B cell (primary cell): ENCODE data around the gene KIF21B. TPM values are rescaled to one million over a fixed set of nuclear protein-coding genes. Genes with fewer than 3 reads are reported as not detected.

ENCODE experiments used
- ATAC-seq: fragments of 200-7000 bp; cut with Tn5 transposase; one replicate; pipeline ENCODE4 v1.10.0; 2021; ENCODE audit warnings: low read depth, mild to moderate bottlenecking, moderate number of reproducible peaks, moderate library complexity
- CTCF ChIA-PET: fragments of 350-600 bp; sonication (Branson Sonifier 250); formaldehyde crosslinking; loops from one replicate; lab custom pipeline; 2021; ENCODE audit warnings: antibody characterized with exemption, inconsistent platforms; lab: Charles Lee
- POLR2A ChIA-PET: fragments of 350-600 bp; sonication (Branson Sonifier 250); formaldehyde crosslinking; loops from one replicate; lab custom pipeline; 2021; ENCODE audit warnings: antibody characterized with exemption; lab: Charles Lee
- DNase-seq: peaks from one replicate; pipeline ENCODE4 v3.0.0; 2013
- H2AFZ ChIP-seq: 2 replicates; pipeline ENCODE4 v1.6.1; 2012; ENCODE audit warnings: mild to moderate bottlenecking, low read depth, low read length; ENCODE audit not compliant: insufficient read depth, poor library complexity, severe bottlenecking
- H3K27ac ChIP-seq, 2 donors: 1 replicate in 1 of 2; 2 replicates in 1 of 2; pipeline ENCODE4 v1.5.1; 2012 to 2013; ENCODE audit warnings: low read length in 2 of 2, mild to moderate bottlenecking in 2 of 2, moderate library complexity in 1 of 2
- H3K27me3 ChIP-seq, 4 experiments: fragments of 200-600 bp in 1 of 4; sonication (generic) in 1 of 4; replicated peaks in 1 of 4; 1 replicate in 2 of 4; 2 replicates in 2 of 4; pipeline versions ENCODE4 v1.6.1 to v1.7.0; 2013 to 2016; ENCODE audit warnings: low read length in 3 of 4, mild to moderate bottlenecking in 2 of 4, mixed read lengths in 1 of 4, moderate library complexity in 1 of 4; ENCODE audit not compliant: insufficient read depth in 4 of 4, control insufficient read depth in 3 of 4; ENCODE audit errors: control extremely low read depth in 1 of 4
- H3K36me3 ChIP-seq, 2 experiments: replicated peaks in 1 of 2; 1 replicate in 1 of 2; 2 replicates in 1 of 2; pipeline versions ENCODE4 v1.6.1 to v1.7.1; 2013; ENCODE audit warnings: low read length in 1 of 2; ENCODE audit not compliant: insufficient read depth in 2 of 2, control insufficient read depth in 1 of 2; ENCODE audit errors: control extremely low read depth in 1 of 2, extremely low read depth in 1 of 2
- H3K4me1 ChIP-seq, 2 donors: fragments of 200-600 bp in 1 of 2; sonication (generic) in 1 of 2; 1 replicate in 1 of 2; 2 replicates in 1 of 2; pipeline versions ENCODE4 v1.5.1 to v1.6.1; 2013 to 2017; ENCODE audit warnings: low read length in 2 of 2; ENCODE audit not compliant: control insufficient read depth in 2 of 2, insufficient read depth in 2 of 2
- H3K4me2 ChIP-seq: replicated peaks from 2 replicates; pipeline ENCODE3; 2012; ENCODE audit warnings: mild to moderate bottlenecking, low read depth, low read length; ENCODE audit not compliant: poor library complexity, severe bottlenecking
- H3K4me3 ChIP-seq, 5 experiments: fragments of 200-600 bp in 1 of 5; sonication (generic) in 1 of 5; 1 replicate in 3 of 5; 2 replicates in 2 of 5; pipeline versions ENCODE4 v1.5.1 to v1.7.0; 2011 to 2016; ENCODE audit warnings: low read length in 4 of 5, mild to moderate bottlenecking in 4 of 5, low read depth in 2 of 5, control low read depth in 1 of 5, moderate library complexity in 1 of 5; ENCODE audit not compliant: insufficient read depth in 1 of 5; ENCODE audit errors: control extremely low read depth in 1 of 5, extremely low read depth in 1 of 5
- H3K79me2 ChIP-seq: fragments of 200-600 bp; sonication (generic); one replicate; pipeline ENCODE4 v1.6.0; 2016; ENCODE audit warnings: low read length; ENCODE audit not compliant: control insufficient read depth, insufficient read depth
- H3K9ac ChIP-seq: fragments of 200-600 bp; sonication (generic); 2 replicates; pipeline ENCODE4 v1.6.1; 2017; ENCODE audit warnings: mild to moderate bottlenecking, low read length, moderate library complexity
- H3K9me3 ChIP-seq, 3 donors: one replicate each; pipeline versions ENCODE4 v1.6.1 to v1.7.1; 2013; ENCODE audit warnings: low read length in 2 of 3; ENCODE audit not compliant: control insufficient read depth in 2 of 3, insufficient read depth in 1 of 3; ENCODE audit errors: control extremely low read depth in 1 of 3
- H4K20me1 ChIP-seq: 2 replicates; pipeline ENCODE4 v1.6.0; 2012; ENCODE audit warnings: mild to moderate bottlenecking, low read length; ENCODE audit not compliant: insufficient read depth, control insufficient read depth, poor library complexity, severe bottlenecking
- H3K27ac Mint-ChIP-seq: one replicate; pipeline ENCODE4 v1.8.0; 2021; ENCODE audit warnings: mixed read lengths
- H3K27me3 Mint-ChIP-seq: one replicate; pipeline ENCODE4 v1.8.0; 2021; ENCODE audit warnings: mixed read lengths
- H3K4me1 Mint-ChIP-seq: one replicate; pipeline ENCODE4 v1.8.0; 2021; ENCODE audit warnings: mixed read lengths
- H3K4me3 Mint-ChIP-seq: one replicate; pipeline ENCODE4 v1.8.0; 2021; ENCODE audit warnings: mixed read lengths
- H3K9me3 Mint-ChIP-seq: one replicate; pipeline ENCODE4 v1.8.0; 2022; ENCODE audit warnings: mixed read lengths; ENCODE audit not compliant: insufficient read depth
- CTCF ChIP-seq: fragments of 200-600 bp; IDR thresholded peaks from one replicate; pipeline ENCODE4 v1.8.0; 2022; ENCODE audit warnings: antibody characterized with exemption, mild to moderate bottlenecking
- EZH2 ChIP-seq: IDR thresholded peaks from 2 replicates; pipeline ENCODE4 v1.6.1; 2012; ENCODE audit warnings: borderline replicate concordance, low read depth, mild to moderate bottlenecking, moderate library complexity, low read length; ENCODE audit not compliant: insufficient read depth, poor library complexity, severe bottlenecking
- WGBS: methylation state at CpG from one replicate; pipeline ENCODE4 v1.1.5; 2013; ENCODE audit warnings: missing lambda C conversion rate; ENCODE audit not compliant: insufficient coverage; 5-methylcytosine and 5-hydroxymethylcytosine counted together
- intact Hi-C: fragments of 100-400 bp; cut with micrococcal nuclease; formaldehyde crosslinking; loops from one replicate; pipeline ENCODE4 v1.10.0; 2022
- polyA plus RNA-seq: library from polyadenylated mRNA; depleted of rRNA; stranded (reverse); fragments of >200 nt; gene quantifications from 2 replicates; pipeline ENCODE4 v1.2.3, GENCODE V29; 2012
- total RNA-seq, 2 donors: library from RNA; stranded (reverse); fragments of 120-200 nt in 1 of 2; gene quantifications; 1 replicate in 1 of 2; 2 replicates in 1 of 2; pipeline versions ENCODE4 v1.2.3 to v1.2.4, GENCODE V29; 2013 to 2022

KIF21B gene
- total and polyA plus RNA-seq, 2 donors (not counting 1 experiment from before 2014, with no cell fraction given), result 41.1 to 41.6 TPM

DNA sequence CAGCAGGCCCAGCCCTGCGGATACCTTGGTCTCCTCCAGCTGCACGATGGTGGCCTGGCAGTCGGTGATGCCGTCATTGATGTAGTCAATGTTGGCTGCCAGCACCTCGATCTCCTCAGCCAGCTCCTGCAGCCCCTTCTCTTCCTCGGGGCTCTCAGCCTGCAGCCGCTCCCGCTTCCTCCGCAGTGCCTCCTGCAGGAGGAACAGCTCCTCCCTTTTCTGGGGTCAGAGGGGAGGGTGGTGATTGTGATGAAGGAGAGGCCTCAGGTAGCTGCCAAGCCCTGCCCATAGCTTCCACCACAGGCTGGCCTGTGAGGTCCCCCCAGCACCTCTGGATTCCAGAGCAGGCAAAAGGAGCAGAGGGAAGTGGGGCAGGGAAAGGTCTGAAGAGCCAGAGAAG, 33.4 kb downstream of the KIF21B start:
- 100% methylated on average over 6 of the region's 9 CpGs for WGBS
- Mint-ChIP-seq H3K4me1 (no peaks in the 10 kb centered on the region), H3K27me3 (no peaks in the 10 kb centered on the region), H3K9me3 (no peaks in the 10 kb centered on the region), H3K4me3 (no peak overlapping the region), H3K27ac (no peak overlapping the region)
- no peaks in the 10 kb centered on the region for H3K9me3 ChIP-seq
- no peak overlapping the region for H3K4me2 ChIP-seq
- no peaks in the 10 kb centered on the region for H3K27me3 ChIP-seq
- H2AFZ ChIP-seq, result no peak overlapping the region
- ChIA-PET POLR2A (no interaction called here), CTCF (interaction anchor here (5.9 kb wide), 1 partner anchor 11 kb away, joined by 28 read pairs; no protein-coding TSS in a partner anchor)
- no peak for TF ChIP-seq CTCF
- TF ChIP-seq EZH2, result no peak
- ATAC-seq, result no peak
- no peak overlapping the region for H3K27ac ChIP-seq
- intact Hi-C loops, result no loop called here
- no peak for DNase-seq
- H3K36me3 ChIP-seq, result peaks cover 1 to 84% of the 10 kb centered on the region in 2 experiments
- no peaks in the 10 kb centered on the region for H3K4me1 ChIP-seq
- H4K20me1 ChIP-seq, result peaks cover 2% of the 10 kb centered on the region
- H3K4me3 ChIP-seq, result no peak overlapping the region
- no peaks in the 10 kb centered on the region for H3K79me2 ChIP-seq
- no peak overlapping the region for H3K9ac ChIP-seq

GRCh38 chr1:200989337-200989736, 34.2 kb downstream of the KIF21B start:
- H3K27ac ChIP-seq, result no peak overlapping the region
- ChIA-PET CTCF (interaction anchor here (1.1 to 5.9 kb wide), 3 partner anchors 10 to 53 kb away, joined by 3 to 28 read pairs (median 8); no protein-coding TSS in a partner anchor), POLR2A (no interaction called here)
- Mint-ChIP-seq H3K4me1 (no peaks in the 10 kb centered on the region), H3K27me3 (no peaks in the 10 kb centered on the region), H3K4me3 (no peak overlapping the region), H3K9me3 (no peaks in the 10 kb centered on the region), H3K27ac (no peak overlapping the region)
- no peak for DNase-seq
- no peaks in the 10 kb centered on the region for H3K27me3 ChIP-seq
- no peak overlapping the region for H3K4me2 ChIP-seq
- intact Hi-C loops, result no loop called here
- no peaks in the 10 kb centered on the region for H3K9me3 ChIP-seq
- H4K20me1 ChIP-seq, result no peaks in the 10 kb centered on the region
- no peak for ATAC-seq
- no peak overlapping the region for H2AFZ ChIP-seq
- H3K4me3 ChIP-seq, result no peak overlapping the region
- no peak overlapping the region for H3K9ac ChIP-seq
- no peaks in the 10 kb centered on the region for H3K4me1 ChIP-seq
- TF ChIP-seq CTCF (no peak), EZH2 (no peak)
- H3K36me3 ChIP-seq, result peaks cover 1 to 84% of the 10 kb centered on the region in 2 experiments
- 15% methylated on average over 2 of the region's 4 CpGs for WGBS
- H3K79me2 ChIP-seq, result no peaks in the 10 kb centered on the region
